Kidney (tissue), 14 donors: ENCODE data around the gene CHRNA10. TPM values are rescaled to one million over a fixed set of nuclear protein-coding genes. Genes with fewer than 3 reads are reported as not detected.

Experiments used
- DNase-seq, 5 donors: peaks; one replicate each; pipeline ENCODE4 v3.0.0-alpha.2; 2013 to 2020
- FAIRE-seq: peaks from 2 replicates; lab custom pipeline; 2012; peaks lifted over from hg19 to GRCh38; lab: Jason Lieb, UNC
- H3K27ac ChIP-seq, 2 donors: one replicate each; pipeline ENCODE4 v1.7.0; 2013; ENCODE audit warnings: low read depth in 2 of 2, low read length in 2 of 2, inconsistent platforms in 1 of 2
- H3K27me3 ChIP-seq: one replicate; pipeline ENCODE4 v1.7.1; 2013; ENCODE audit warnings: low read length, inconsistent platforms; ENCODE audit not compliant: control insufficient read depth, insufficient read depth
- H3K36me3 ChIP-seq, 3 donors: one replicate each; pipeline versions ENCODE4 v1.7.0 to v1.7.1; 2013; ENCODE audit warnings: low read length in 3 of 3, control low read depth in 1 of 3, inconsistent platforms in 1 of 3; ENCODE audit not compliant: insufficient read depth in 3 of 3, control insufficient read depth in 2 of 3
- H3K4me1 ChIP-seq, 3 donors: one replicate each; pipeline versions ENCODE4 v1.7.0 to v1.7.1; 2013; ENCODE audit warnings: low read length in 3 of 3, inconsistent platforms in 1 of 3, low read depth in 1 of 3; ENCODE audit not compliant: control insufficient read depth in 2 of 3, insufficient read depth in 2 of 3
- H3K4me3 ChIP-seq, 3 donors: one replicate each; pipeline versions ENCODE4 v1.7.0 to v1.8.1; 2013; ENCODE audit warnings: low read length in 3 of 3, control low read depth in 1 of 3, inconsistent platforms in 1 of 3
- H3K9ac ChIP-seq, 3 donors: one replicate each; pipeline versions ENCODE4 v1.7.0 to v1.7.1; 2013; ENCODE audit warnings: low read length in 3 of 3, control low read depth in 1 of 3, inconsistent platforms in 1 of 3
- H3K9me3 ChIP-seq, 3 donors: one replicate each; pipeline versions ENCODE4 v1.7.0 to v1.7.1; 2013; ENCODE audit warnings: low read length in 3 of 3, control low read depth in 1 of 3, inconsistent platforms in 1 of 3; ENCODE audit not compliant: control insufficient read depth in 2 of 3, insufficient read depth in 1 of 3
- CTCF ChIP-seq: IDR thresholded peaks from 3 replicates; pipeline ENCODE4 v1.5.1; 2012; ENCODE audit warnings: mild to moderate bottlenecking, moderate library complexity, borderline replicate concordance; ENCODE audit not compliant: insufficient read depth; ENCODE audit errors: extremely low read depth
- intact Hi-C: fragments of 100-400 bp; cut with DNase I; formaldehyde crosslinking; loops from one replicate; pipeline ENCODE4 v1.11.1; 2022
- polyA plus RNA-seq: library from polyadenylated mRNA; stranded (reverse); fragments of 350-450 nt; fragmentation: Illumina TruSeq; extraction: RNeasy Lipid Tissue Mini Kit (QIAGEN cat#74804); gene quantifications from one replicate; pipeline ENCODE4 v1.2.3, GENCODE V29; 2014; ENCODE audit warnings: low read depth, low replicate concordance; ENCODE audit not compliant: insufficient read depth
- total RNA-seq: library from RNA; stranded (reverse); fragmentation: NEBNext Ultra II Directional; extraction: Animal tissue kit (Norgen Biotek cat#: 25700); gene quantifications from one replicate; pipeline ENCODE4 v1.2.1, GENCODE V29; 2021
- donor health status: control.
- donor health status: control.
- donor health status: control.
- donor health status: control.
- donor health status: control.
- donor health status: DM: yes; HTN: yes; CAD: no.
- donor health status: Normal renal cell carcinoma (clear cell type).

The CHRNA10 gene
- total and polyA plus RNA-seq, 2 donors from 2014 or later = 0.39 to 1.2 TPM

DNA sequence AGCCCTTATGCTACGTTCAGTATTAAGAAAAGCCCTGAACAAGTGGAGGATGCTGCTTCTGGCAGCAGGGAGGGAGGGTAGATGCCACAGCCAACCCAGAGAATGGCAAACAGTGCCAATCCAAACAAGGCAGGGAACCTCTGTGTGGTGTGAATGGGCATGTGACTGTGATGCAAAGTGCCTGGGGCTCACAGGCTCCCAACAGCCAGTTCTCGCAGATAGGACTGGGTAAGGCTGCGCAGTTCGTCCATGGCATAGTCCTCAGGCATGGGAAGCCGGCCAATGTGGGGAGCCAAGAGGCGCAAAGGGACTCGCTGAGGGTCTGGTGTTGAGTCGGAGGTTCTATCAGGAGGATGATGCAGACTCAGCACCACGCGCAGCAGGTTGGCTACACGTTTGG is 4.8 kb upstream of the CHRNA10 start:
- Histone ChIP-seq H3K36me3 (peaks cover 22 to 52% (median 37%) of the 10 kb centered on the region in 3 donors), H3K9ac (no peak overlapping the region), H3K27ac (no peak overlapping the region), H3K4me1 (no peaks in the 10 kb centered on the region), H3K9me3 (no peaks in the 10 kb centered on the region), H3K27me3 (no peaks in the 10 kb centered on the region), H3K4me3 (no peak overlapping the region)
- no peak for DNase-seq
- intact Hi-C loops = no loop called here
- FAIRE-seq = no peak
- no peak for TF ChIP-seq CTCF

GRCh38 chr11:3674189-3674588 is 3.0 kb upstream of the CHRNA10 start:
- no peak overlapping the region for H3K4me3 ChIP-seq
- DNase-seq (no peak), FAIRE-seq (no peak)
- no peaks in the 10 kb centered on the region for H3K27me3 ChIP-seq
- no peak for TF ChIP-seq CTCF
- H3K4me1 ChIP-seq = no peaks in the 10 kb centered on the region
- H3K36me3 ChIP-seq = peaks cover 17 to 46% (median 29%) of the 10 kb centered on the region in 3 donors
- intact Hi-C loops = no loop called here
- no peaks in the 10 kb centered on the region for H3K9me3 ChIP-seq
- H3K9ac ChIP-seq = no peak overlapping the region
- no peak overlapping the region for H3K27ac ChIP-seq

DNA sequence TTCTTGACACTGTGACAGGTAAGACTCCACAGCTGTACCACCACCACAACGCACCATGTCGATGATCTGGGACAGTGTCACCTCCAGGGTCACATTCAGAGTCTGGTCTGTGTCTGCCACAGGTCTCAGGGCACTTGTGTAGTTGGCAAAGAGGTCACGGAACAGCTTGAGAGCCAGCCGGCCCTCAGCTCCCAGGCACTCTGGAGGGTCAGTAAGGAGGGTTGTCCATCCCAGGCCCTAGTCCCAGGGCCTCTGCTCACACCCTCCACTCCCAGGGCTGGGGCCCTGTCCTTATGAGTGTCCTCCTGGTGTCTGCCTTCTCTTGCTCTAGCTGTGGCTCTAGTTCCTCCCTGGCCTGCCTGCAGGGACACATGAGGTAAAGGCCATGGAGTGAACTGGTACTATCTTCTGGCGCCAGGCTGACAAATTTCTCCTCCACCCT is 1.4 kb downstream of the CHRNA10 start:
- FAIRE-seq = no peak
- Histone ChIP-seq H3K4me1 (no peaks in the 10 kb centered on the region), H3K27me3 (no peaks in the 10 kb centered on the region), H3K36me3 (peaks cover 3 to 24% (median 9%) of the 10 kb centered on the region in 3 donors), H3K27ac (no peak overlapping the region), H3K9me3 (no peaks in the 10 kb centered on the region), H3K9ac (no peak overlapping the region), H3K4me3 (no peak overlapping the region)
- intact Hi-C loops = no loop called here
- no peak for TF ChIP-seq CTCF
- DNase-seq = no peak

- DNase-seq (no peak), FAIRE-seq (no peak)
- TF ChIP-seq CTCF = no peak
- H3K27ac ChIP-seq = no peak overlapping the region
- H3K9ac ChIP-seq = no peak overlapping the region
- H3K4me1 ChIP-seq = no peaks in the 10 kb centered on the region
- peaks cover 3 to 20% (median 8%) of the 10 kb centered on the region in 3 donors for H3K36me3 ChIP-seq
- intact Hi-C loops = no loop called here
- H3K4me3 ChIP-seq = no peak overlapping the region
- H3K9me3 ChIP-seq = no peaks in the 10 kb centered on the region
- H3K27me3 ChIP-seq = no peaks in the 10 kb centered on the region
These were observed 2.1 kb downstream of the CHRNA10 start for GRCh38 chr11:3669128-3669527.
